ENCODE results near the gene FLNB. TPM values are rescaled to one million over a fixed set of nuclear protein-coding genes. Genes with fewer than 3 reads are reported as not detected.

Gene FLNB
- total RNA-seq, 1 experiment from 2014 or later: 83.4 TPM

DNA sequence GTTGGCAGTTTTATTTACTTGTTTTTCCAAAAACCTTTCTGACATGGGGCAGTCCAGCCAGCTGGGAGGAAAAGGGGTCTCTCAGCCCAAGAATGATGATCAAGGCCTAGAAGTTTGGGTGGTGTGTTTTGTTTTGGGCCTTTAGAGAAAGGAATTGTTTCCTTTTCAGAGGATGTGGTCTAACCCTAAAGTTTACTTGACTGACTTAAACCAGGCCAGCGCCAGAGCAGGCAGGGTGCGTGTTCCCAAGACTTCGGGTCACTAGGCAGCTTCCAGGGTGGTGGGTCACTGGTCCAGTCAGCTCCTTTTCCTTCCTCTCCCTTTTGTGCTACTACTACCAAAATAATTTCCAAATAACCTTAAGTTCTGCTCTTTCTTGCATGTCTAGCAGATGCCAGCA is 4.9 kb downstream of the FLNB start:
- Histone ChIP-seq H3T11ph (ENCODE audit: low read length) (no peak overlapping the region), H3K4me1 (ENCODE audit: insufficient read depth, low read length) (peaks cover 16% of the 10 kb centered on the region; the same call in 1 of the 2 replicates), H2BK120ac (ENCODE audit: low read depth, low read length, poor library complexity, severe bottlenecking) (no peak overlapping the region), H3K79me2 (ENCODE audit: insufficient read depth, low read length) (peaks cover 59% of the 10 kb centered on the region; the same call in 1 of the 2 replicates), H3K18ac (ENCODE audit: insufficient read length, low read depth, low read length) (no peak overlapping the region), H4K5ac (ENCODE audit: insufficient read length, low read depth, low read length) (no peak overlapping the region), H4K20me1 (ENCODE audit: control insufficient read depth, insufficient read depth, insufficient read length) (no peaks in the 10 kb centered on the region), H3K9me3 (ENCODE audit: control insufficient read depth, low read depth, low read length) (no peaks in the 10 kb centered on the region), H4K8ac (replicated peaks; ENCODE audit: insufficient read length, low read depth, low read length) (no peak overlapping the region), H3K56ac (ENCODE audit: insufficient read length, low read depth, low read length) (no peak overlapping the region), H2BK12ac (ENCODE audit: insufficient read length, low read depth, low read length) (no peak overlapping the region), H2BK15ac (ENCODE audit: low read depth, low read length) (no peak overlapping the region), H2AK5ac (ENCODE audit: insufficient read length, low read length) (no peak overlapping the region), H4K91ac (ENCODE audit: insufficient read length, low read depth, low read length) (no peak overlapping the region), H3K14ac (ENCODE audit: insufficient read depth, low read length) (no peak overlapping the region), H3K4me2 (ENCODE audit: insufficient read depth, insufficient read length, low read length) (no peak overlapping the region), H2BK5ac (ENCODE audit: insufficient read length, low read length) (no peak overlapping the region), H3K23ac (ENCODE audit: insufficient read length, low read depth, low read length) (no peak overlapping the region), H3K27me3 (ENCODE audit: insufficient read depth, low read length) (no peaks in the 10 kb centered on the region), H3K9ac (ENCODE audit: extremely low read depth, insufficient read length, low read length) (no peak overlapping the region), H2BK20ac (ENCODE audit: low read depth, low read length, poor library complexity, severe bottlenecking) (no peak overlapping the region), H2AFZ (ENCODE audit: low read length) (no peak overlapping the region), H3K79me1 (ENCODE audit: insufficient read depth, low read depth, low read length, poor library complexity, severe bottlenecking) (peaks cover 2% of the 10 kb centered on the region), H3K23me2 (ENCODE audit: insufficient read length, low read depth, low read length, poor library complexity, severe bottlenecking) (peaks cover 13% of the 10 kb centered on the region), H3K4ac (ENCODE audit: low read depth, low read length) (no peak overlapping the region), H3K27ac (ENCODE audit: insufficient read length, low read depth, low read length) (no peak overlapping the region)
- no peak overlapping the region for H3K4me3 Mint-ChIP-seq
- WGBS (ENCODE audit: extremely low coverage, insufficient read length, low lambda C conversion rate): no CpG with 5 or more reads among the region's 3 CpGs
- no peak for DNase-seq
- no peaks in the 10 kb centered on the region; a peak in 1 of 5 replicates for H3K9me3 Mint-ChIP-seq
- peak overlapping the region; percentile 31 to 78 (median 54); a peak in 3 of 7 replicates for H3K27ac Mint-ChIP-seq
- H3K4me1 Mint-ChIP-seq: peaks cover 53 to 56% of the 10 kb centered on the region in 2 experiments
- H3K27me3 Mint-ChIP-seq (ENCODE audit: low read depth): no peaks in the 10 kb centered on the region
- TF ChIP-seq, protein P1, sequence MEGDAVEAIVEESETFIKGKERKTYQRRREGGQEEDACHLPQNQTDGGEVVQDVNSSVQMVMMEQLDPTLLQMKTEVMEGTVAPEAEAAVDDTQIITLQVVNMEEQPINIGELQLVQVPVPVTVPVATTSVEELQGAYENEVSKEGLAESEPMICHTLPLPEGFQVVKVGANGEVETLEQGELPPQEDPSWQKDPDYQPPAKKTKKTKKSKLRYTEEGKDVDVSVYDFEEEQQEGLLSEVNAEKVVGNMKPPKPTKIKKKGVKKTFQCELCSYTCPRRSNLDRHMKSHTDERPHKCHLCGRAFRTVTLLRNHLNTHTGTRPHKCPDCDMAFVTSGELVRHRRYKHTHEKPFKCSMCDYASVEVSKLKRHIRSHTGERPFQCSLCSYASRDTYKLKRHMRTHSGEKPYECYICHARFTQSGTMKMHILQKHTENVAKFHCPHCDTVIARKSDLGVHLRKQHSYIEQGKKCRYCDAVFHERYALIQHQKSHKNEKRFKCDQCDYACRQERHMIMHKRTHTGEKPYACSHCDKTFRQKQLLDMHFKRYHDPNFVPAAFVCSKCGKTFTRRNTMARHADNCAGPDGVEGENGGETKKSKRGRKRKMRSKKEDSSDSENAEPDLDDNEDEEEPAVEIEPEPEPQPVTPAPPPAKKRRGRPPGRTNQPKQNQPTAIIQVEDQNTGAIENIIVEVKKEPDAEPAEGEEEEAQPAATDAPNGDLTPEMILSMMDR (conservative IDR thresholded peaks at IDR 0.05): no peak
- H3K36me3 Mint-ChIP-seq (ENCODE audit: insufficient read depth in 1 of 3, low read depth in 3 of 3): peaks cover 0 to 3% (median 0%) of the 10 kb centered on the region in 3 experiments; a peak in 2 of 7 replicates

Measured in H9 (cell line).